Ishikawa (cell line): ENCODE data around the gene LOXHD1.

ENCODE experiments used
- CREB1 ChIP-seq: IDR thresholded peaks from 2 replicates; pipeline ENCODE4 v1.6.1; 2012; ENCODE audit warnings: low read depth
- RAD21 ChIP-seq: IDR thresholded peaks from 2 replicates; pipeline ENCODE4 v1.6.1; 2012; ENCODE audit warnings: low read depth
- YY1 ChIP-seq: IDR thresholded peaks from 2 replicates; pipeline ENCODE4 v1.6.1; 2012; ENCODE audit warnings: low read depth

DNA sequence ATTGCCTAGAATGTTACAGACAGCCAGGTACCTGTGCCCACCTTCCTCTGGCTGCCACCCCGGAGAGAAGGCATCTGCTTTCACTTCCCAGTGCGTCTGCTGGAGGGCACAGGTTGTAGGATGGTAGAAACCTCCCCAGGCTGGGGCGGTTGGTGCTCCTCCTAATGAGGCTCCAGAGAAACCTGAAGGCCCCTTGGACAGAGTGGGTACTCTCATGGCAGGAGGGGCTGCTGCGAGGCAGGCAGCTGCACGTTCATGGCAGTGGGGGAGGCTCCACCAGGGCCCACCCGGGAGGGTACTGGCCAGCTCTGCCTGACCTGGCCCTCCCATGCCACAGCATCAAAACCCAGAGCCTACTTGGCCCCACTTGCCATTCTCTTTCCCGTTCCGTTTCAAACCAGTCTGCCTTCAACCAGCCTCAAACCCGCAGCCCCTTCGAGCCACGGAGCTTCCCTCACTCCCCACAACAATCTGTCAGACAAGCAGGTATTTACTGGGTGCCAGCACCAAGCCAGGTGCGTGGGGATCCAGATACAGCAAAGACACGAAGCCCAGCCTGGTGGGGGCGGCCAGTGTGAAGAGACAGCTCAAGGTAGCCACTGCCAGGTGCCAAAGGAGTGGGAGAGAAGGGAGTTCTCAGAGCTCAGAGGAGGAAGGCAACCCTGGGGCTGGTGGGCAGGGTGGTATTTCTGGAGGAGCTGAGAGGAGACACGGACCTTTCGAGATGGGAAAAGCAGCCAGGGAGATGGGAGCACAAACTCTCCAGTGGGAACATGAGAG, 229.6 kb downstream of the LOXHD1 start:
- TF ChIP-seq RAD21 = no peak
- TF ChIP-seq CREB1 = no peak
- TF ChIP-seq YY1 = no peak
